Kasumi-1 (cell line): ENCODE measurements around the gene DBNL.
A peak's percentile ranks its signal among the peaks of the same experiment; 100 is the strongest.
"Not testable (repeated sequence)": the region's sequence is repeated elsewhere in the genome, so short reads cannot be mapped to it uniquely, and the experiment has no call there.

Experiments used
- DNase-seq, 2 experiments: peaks; one replicate each; lab custom pipeline; 2025; lab: John Stamatoyannopoulos, UW

Gene DBNL

GRCh38 chr7:44044315-44045225 lies at the start of gene DBNL:
DBNL (plus strand) TSS chr7:44044702; CDS start chr7:44044738, 36 bp downstream.
- DNase-seq = peak; percentile 85 to 89

GRCh38 chr7:43997532-43997931 lies 47.0 kb upstream of the DBNL start, which contains the start of gene SPDYE1:
SPDYE1 (plus strand) TSS chr7:43997897; CDS start chr7:43999950, 2,053 bp downstream.
- DNase-seq = not testable (repeated sequence)

GRCh38 chr7:44012081-44012480 lies 32.4 kb upstream of the DBNL start:
- DNase-seq = not testable (repeated sequence)

- not testable (repeated sequence) for DNase-seq
Measured at GRCh38 chr7:44015090-44015489, 29.4 kb upstream of the DBNL start.

- DNase-seq = peak; percentile 94
Measured at GRCh38 chr7:44018857-44019807, 25.4 kb upstream of the DBNL start.

- not testable (repeated sequence) for DNase-seq
Measured at GRCh38 chr7:44019825-44020224, 24.7 kb upstream of the DBNL start.

- not testable (repeated sequence) for DNase-seq
Measured at GRCh38 chr7:44022069-44022468, 22.4 kb upstream of the DBNL start.

- not testable (repeated sequence) for DNase-seq
Measured at GRCh38 chr7:44022796-44023467, 21.6 kb upstream of the DBNL start.

GRCh38 chr7:44029433-44029832 lies 15.1 kb upstream of the DBNL start:
- not testable (repeated sequence) for DNase-seq

- DNase-seq = not testable (repeated sequence)
Measured at GRCh38 chr7:44030029-44030428, 14.5 kb upstream of the DBNL start.

GRCh38 chr7:44031319-44031718 lies 13.2 kb upstream of the DBNL start:
- not testable (repeated sequence) for DNase-seq

GRCh38 chr7:44032031-44032430 lies 12.5 kb upstream of the DBNL start:
- not testable (repeated sequence) for DNase-seq

GRCh38 chr7:44033971-44034844 lies 10.3 kb upstream of the DBNL start:
- DNase-seq = not testable (repeated sequence)

- DNase-seq = peak in 1 of 2 experiments; percentile 37
Measured at GRCh38 chr7:44036364-44036763, 8.1 kb upstream of the DBNL start.

GRCh38 chr7:44037951-44038350 lies 6.6 kb upstream of the DBNL start:
- DNase-seq = not testable (repeated sequence)

GRCh38 chr7:44038553-44038952 lies 5.9 kb upstream of the DBNL start:
- DNase-seq = not testable (repeated sequence)

- not testable (repeated sequence) for DNase-seq
Measured at GRCh38 chr7:44038961-44039558, 5.4 kb upstream of the DBNL start.

GRCh38 chr7:44039800-44040492 lies 4.6 kb upstream of the DBNL start:
- DNase-seq = not testable (repeated sequence)

GRCh38 chr7:44040493-44040891 lies 4.0 kb upstream of the DBNL start:
- not testable (repeated sequence) for DNase-seq
